NT2/D1 (cell line): ENCODE measurements around the gene RBPJ.
"Not testable (repeated sequence)": the region's sequence is repeated elsewhere in the genome, so short reads cannot be mapped to it uniquely, and the experiment has no call there.

Experiments
- DNase-seq: peaks from one replicate; pipeline ENCODE4 v3.0.0-alpha.2; 2011; ENCODE audit warnings: low read depth, low spot score
- H3K27me3 ChIP-seq: 2 replicates; pipeline ENCODE4 v1.6.0; 2011; ENCODE audit warnings: mild to moderate bottlenecking; ENCODE audit not compliant: insufficient read length, insufficient read depth
- H3K36me3 ChIP-seq: 2 replicates; pipeline ENCODE4 v1.6.1; 2011; ENCODE audit warnings: mild to moderate bottlenecking, low read length, mixed read lengths; ENCODE audit not compliant: insufficient read depth, insufficient read length
- H3K4me1 ChIP-seq: 2 replicates; pipeline ENCODE4 v1.5.1; 2011; ENCODE audit not compliant: insufficient read depth, insufficient read length
- H3K4me3 ChIP-seq: 2 replicates; pipeline ENCODE4 v1.5.1; 2011; ENCODE audit warnings: low read depth; ENCODE audit not compliant: insufficient read length
- H3K9ac ChIP-seq: 2 replicates; pipeline ENCODE4 v1.6.0; 2011; ENCODE audit warnings: low read depth; ENCODE audit not compliant: insufficient read length
- H3K9me3 ChIP-seq: 2 replicates; pipeline ENCODE4 v1.5.1; 2011; ENCODE audit warnings: mild to moderate bottlenecking, low read length; ENCODE audit not compliant: insufficient read depth
- SUZ12 ChIP-seq: IDR thresholded peaks from 2 replicates; pipeline ENCODE4 v1.6.1; 2011; ENCODE audit not compliant: insufficient read length, insufficient read depth; ENCODE audit errors: extremely low read depth
- YY1 ChIP-seq: IDR thresholded peaks from 2 replicates; pipeline ENCODE4 v1.6.1; 2011; ENCODE audit not compliant: insufficient read length, insufficient read depth
- ZNF274 ChIP-seq: IDR thresholded peaks from 2 replicates; pipeline ENCODE4 v1.6.1; 2011; ENCODE audit warnings: mild to moderate bottlenecking, low read depth, low read length

Gene RBPJ

GRCh38 chr4:26344901-26345564 lies 24.2 kb downstream of the RBPJ start:
- H3K36me3 ChIP-seq: no peaks in the 10 kb centered on the region
- H3K27me3 ChIP-seq: no peaks in the 10 kb centered on the region
- no peak for DNase-seq
- no peak for TF ChIP-seq SUZ12
- TF ChIP-seq ZNF274: no peak
- no peak for TF ChIP-seq YY1
- peaks cover 4% of the 10 kb centered on the region for H3K4me1 ChIP-seq
- H3K9ac ChIP-seq: no peak overlapping the region
- no peaks in the 10 kb centered on the region for H3K9me3 ChIP-seq
- no peak overlapping the region for H3K4me3 ChIP-seq

GRCh38 chr4:26345565-26345938 lies 24.7 kb downstream of the RBPJ start:
- H3K4me3 ChIP-seq: no peak overlapping the region
- no peaks in the 10 kb centered on the region for H3K27me3 ChIP-seq
- H3K36me3 ChIP-seq: no peaks in the 10 kb centered on the region
- no peaks in the 10 kb centered on the region for H3K9me3 ChIP-seq
- peaks cover 4% of the 10 kb centered on the region for H3K4me1 ChIP-seq
- H3K9ac ChIP-seq: no peak overlapping the region
- TF ChIP-seq SUZ12 (no peak), YY1 (no peak), ZNF274 (no peak)
- DNase-seq: no peak

- Histone ChIP-seq H3K36me3 (no peaks in the 10 kb centered on the region), H3K4me3 (no peak overlapping the region), H3K4me1 (peaks cover 4% of the 10 kb centered on the region), H3K9ac (no peak overlapping the region), H3K27me3 (no peaks in the 10 kb centered on the region), H3K9me3 (no peaks in the 10 kb centered on the region)
- no peak for DNase-seq
- TF ChIP-seq ZNF274: no peak
- TF ChIP-seq YY1: no peak
- no peak for TF ChIP-seq SUZ12
These were observed 25.4 kb downstream of the RBPJ start for GRCh38 chr4:26346203-26346620.

GRCh38 chr4:26349496-26349895 lies 28.7 kb downstream of the RBPJ start:
- no peaks in the 10 kb centered on the region for H3K36me3 ChIP-seq
- TF ChIP-seq YY1: no peak
- TF ChIP-seq SUZ12: no peak
- TF ChIP-seq ZNF274: no peak
- H3K9me3 ChIP-seq: no peaks in the 10 kb centered on the region
- no peak for DNase-seq
- H3K4me3 ChIP-seq: no peak overlapping the region
- H3K4me1 ChIP-seq: no peaks in the 10 kb centered on the region
- H3K27me3 ChIP-seq: no peaks in the 10 kb centered on the region
- H3K9ac ChIP-seq: no peak overlapping the region

GRCh38 chr4:26351685-26352084 lies 30.9 kb downstream of the RBPJ start:
- Histone ChIP-seq H3K27me3 (no peaks in the 10 kb centered on the region), H3K36me3 (no peaks in the 10 kb centered on the region), H3K9ac (no peak overlapping the region), H3K9me3 (no peaks in the 10 kb centered on the region), H3K4me3 (no peak overlapping the region), H3K4me1 (no peaks in the 10 kb centered on the region)
- DNase-seq: no peak
- TF ChIP-seq SUZ12 (no peak), YY1 (no peak), ZNF274 (no peak)

GRCh38 chr4:26354491-26354890 lies 33.7 kb downstream of the RBPJ start:
- no peak overlapping the region for H3K4me3 ChIP-seq
- no peaks in the 10 kb centered on the region for H3K9me3 ChIP-seq
- H3K27me3 ChIP-seq: no peaks in the 10 kb centered on the region
- TF ChIP-seq SUZ12: no peak
- TF ChIP-seq ZNF274: no peak
- no peak for TF ChIP-seq YY1
- DNase-seq: no peak
- no peaks in the 10 kb centered on the region for H3K4me1 ChIP-seq
- no peak overlapping the region for H3K9ac ChIP-seq
- H3K36me3 ChIP-seq: no peaks in the 10 kb centered on the region

- H3K36me3 ChIP-seq: no peaks in the 10 kb centered on the region
- no peak overlapping the region for H3K9ac ChIP-seq
- H3K27me3 ChIP-seq: no peaks in the 10 kb centered on the region
- TF ChIP-seq ZNF274: no peak
- TF ChIP-seq SUZ12: no peak
- TF ChIP-seq YY1: no peak
- H3K4me3 ChIP-seq: no peak overlapping the region
- no peaks in the 10 kb centered on the region for H3K4me1 ChIP-seq
- no peak for DNase-seq
- no peaks in the 10 kb centered on the region for H3K9me3 ChIP-seq
These were observed 34.7 kb downstream of the RBPJ start for GRCh38 chr4:26355392-26356052.

- H3K9ac ChIP-seq: no peak overlapping the region
- no peaks in the 10 kb centered on the region for H3K36me3 ChIP-seq
- no peak for DNase-seq
- H3K4me1 ChIP-seq: no peaks in the 10 kb centered on the region
- H3K27me3 ChIP-seq: no peaks in the 10 kb centered on the region
- H3K4me3 ChIP-seq: no peak overlapping the region
- H3K9me3 ChIP-seq: no peaks in the 10 kb centered on the region
- TF ChIP-seq ZNF274: no peak
- TF ChIP-seq YY1: no peak
- TF ChIP-seq SUZ12: no peak
These were observed 35.3 kb downstream of the RBPJ start for GRCh38 chr4:26356081-26356501.

- not testable (repeated sequence) for H3K9me3 ChIP-seq, H3K27me3 ChIP-seq, H3K4me3 ChIP-seq, H3K4me1 ChIP-seq, H3K9ac ChIP-seq, H3K36me3 ChIP-seq, DNase-seq
These were observed 38.7 kb downstream of the RBPJ start for GRCh38 chr4:26359521-26359920.
